HepG2 (cell line): ENCODE measurements around the gene MNX1. TPM values are rescaled to one million over a fixed set of nuclear protein-coding genes. Genes with fewer than 3 reads are reported as not detected.

Experiments
- ATAC-seq: fragments of 200-7000 bp; cut with Tn5 transposase; 3 replicates; pipeline ENCODE4 v1.9.1; 2020; ENCODE audit warnings: mild to moderate bottlenecking, moderate library complexity
- BruUV-seq: library from RNA; stranded (reverse); fragments of 400-500 nt; replicated peaks from 2 replicates; lab custom pipeline; 2021; lab: Mats Ljungman, UMichigan
- CTCF ChIA-PET: fragments of 300-600 bp; formaldehyde crosslinking; extraction: SDS; loops from one replicate; lab custom pipeline; 2021; ENCODE audit warnings: low total read pairs, inconsistent platforms, low intra/inter-chr PET ratio; lab: Yijun Ruan, JAX
- POLR2A ChIA-PET: fragments of 350-600 bp; sonication (Branson Sonifier 250); formaldehyde crosslinking; loops from one replicate; lab custom pipeline; 2020; ENCODE audit warnings: antibody characterized with exemption, inconsistent platforms; lab: Yijun Ruan, JAX
- DNase-seq: peaks from one replicate; pipeline ENCODE4 v3.0.0-alpha.2; 2015; ENCODE audit warnings: low spot score
- FAIRE-seq: peaks from 3 replicates; lab custom pipeline; 2011; peaks lifted over from hg19 to GRCh38; lab: Jason Lieb, UNC
- H2AFZ ChIP-seq: one replicate; pipeline ENCODE4 v1.6.1; 2011; ENCODE audit warnings: low read length, inconsistent platforms
- H3K27ac ChIP-seq: fragments of 300-600 bp; 3 replicates; pipeline ENCODE4 v1.8.0; 2011; ENCODE audit warnings: mixed run types, mild to moderate bottlenecking, mixed read lengths, low read length, inconsistent platforms; ENCODE audit not compliant: insufficient read depth; ENCODE audit errors: extremely low read length
- H3K27me3 ChIP-seq, 2 experiments: fragments of 200-600 bp in 1 of 2; 2 replicates in 1 of 2; 3 replicates in 1 of 2; pipeline versions ENCODE4 v1.6.0 to v1.8.0; 2011; ENCODE audit warnings: low read length in 2 of 2, mild to moderate bottlenecking in 2 of 2, moderate library complexity in 2 of 2, inconsistent platforms in 1 of 2; ENCODE audit not compliant: insufficient read depth in 2 of 2, control insufficient read depth in 1 of 2
- H3K36me3 ChIP-seq, 2 experiments: fragments of 200-600 bp in 1 of 2; replicated peaks in 1 of 2; 2 replicates in 1 of 2; 3 replicates in 1 of 2; pipeline versions ENCODE4 v1.5.1 to v1.8.0; 2011; ENCODE audit warnings: low read length in 2 of 2, inconsistent platforms in 1 of 2; ENCODE audit not compliant: insufficient read depth in 2 of 2, control insufficient read depth in 1 of 2
- H3K4me1 ChIP-seq: 2 replicates; pipeline ENCODE4 v1.5.1; 2012; ENCODE audit warnings: low read length, inconsistent platforms; ENCODE audit not compliant: insufficient read depth
- H3K4me2 ChIP-seq: 2 replicates; pipeline ENCODE4 v1.6.0; 2011; ENCODE audit warnings: low read depth, low read length, inconsistent platforms
- H3K4me3 ChIP-seq, 3 experiments: fragments of 200-600 bp in 1 of 3; sonication (generic), shearing (Covaris generic) in 1 of 3; replicated peaks in 1 of 3; 2 replicates each; pipeline ENCODE4 v1.5.1; 2011 to 2016; ENCODE audit warnings: low read length in 3 of 3, inconsistent platforms in 2 of 3, low read depth in 2 of 3, mild to moderate bottlenecking in 2 of 3, control low read depth in 1 of 3, mixed read lengths in 1 of 3; ENCODE audit not compliant: insufficient read depth in 1 of 3
- H3K79me2 ChIP-seq: one replicate; pipeline ENCODE4 v1.6.1; 2011; ENCODE audit warnings: low read length, inconsistent platforms; ENCODE audit not compliant: insufficient read depth
- H3K9ac ChIP-seq: 2 replicates; pipeline ENCODE4 v1.6.0; 2011; ENCODE audit warnings: mild to moderate bottlenecking, low read depth, low read length, inconsistent platforms; ENCODE audit not compliant: insufficient read depth
- H3K9me3 ChIP-seq: 2 replicates; pipeline ENCODE4 v1.5.1; 2012; ENCODE audit warnings: mild to moderate bottlenecking, low read length
- H4K20me1 ChIP-seq: 2 replicates; pipeline ENCODE4 v1.6.0; 2011; ENCODE audit warnings: inconsistent platforms, mild to moderate bottlenecking, low read length, moderate library complexity; ENCODE audit not compliant: insufficient read depth
- CBX5 ChIP-seq: sonication (generic); formaldehyde crosslinking; IDR thresholded peaks from 2 replicates; pipeline ENCODE4 v1.4.0; 2020; ENCODE audit warnings: missing genetic modification reagents, borderline replicate concordance
- MAFF ChIP-seq: IDR thresholded peaks from 2 replicates; pipeline ENCODE4 v1.6.1; 2011; ENCODE audit warnings: low read depth, low read length, improper control_type of control experiment
- MAFK ChIP-seq, 2 experiments: IDR thresholded peaks in 1 of 2; conservative IDR thresholded peaks in 1 of 2; 2 replicates each; pipeline ENCODE4 v1.6.1; 2011; ENCODE audit warnings: improper control_type of control experiment in 2 of 2, low read length in 2 of 2
- NFE2L2 ChIP-seq: fragments of 150-350 bp; IDR thresholded peaks from 2 replicates; pipeline ENCODE4 v1.6.1; 2014; ENCODE audit warnings: low read length
- TERF1 ChIP-seq: sonication (generic); formaldehyde crosslinking; IDR thresholded peaks from 2 replicates; pipeline ENCODE4 v1.8.0; 2022; ENCODE audit warnings: mild to moderate bottlenecking, missing genetic modification reagents, moderate library complexity
- ZMAT3 ChIP-seq: sonication (generic); formaldehyde crosslinking; conservative IDR thresholded peaks from 2 replicates; pipeline ENCODE4 v1.7.0; 2021; ENCODE audit warnings: missing genetic modification reagents
- ZNF160 ChIP-seq: sonication (generic); formaldehyde crosslinking; IDR thresholded peaks from 2 replicates; pipeline ENCODE4 v1.8.0; 2022; ENCODE audit warnings: mild to moderate bottlenecking, inconsistent platforms, missing genetic modification reagents
- ZNF430 ChIP-seq: sonication (generic); formaldehyde crosslinking; IDR thresholded peaks from 2 replicates; pipeline ENCODE4 v1.9.0; 2021; ENCODE audit warnings: mild to moderate bottlenecking, missing genetic modification reagents
- ZNF589 ChIP-seq: sonication (generic); formaldehyde crosslinking; conservative IDR thresholded peaks from 2 replicates; pipeline ENCODE4 v1.8.0; 2022; ENCODE audit warnings: mild to moderate bottlenecking, moderate library complexity, missing genetic modification reagents
- ZNF660 ChIP-seq: sonication (generic); formaldehyde crosslinking; IDR thresholded peaks from 2 replicates; pipeline ENCODE4 v1.5.1; 2020; ENCODE audit warnings: mild to moderate bottlenecking, low read depth, missing genetic modification reagents, borderline replicate concordance
- ZNF75D ChIP-seq: sonication (generic); formaldehyde crosslinking; IDR thresholded peaks from 2 replicates; pipeline ENCODE4 v1.8.1; 2023; ENCODE audit warnings: missing genetic modification reagents, mild to moderate bottlenecking, borderline replicate concordance
- ZNF780A ChIP-seq: sonication (generic); formaldehyde crosslinking; IDR thresholded peaks from 2 replicates; pipeline ENCODE4 v1.8.0; 2022; ENCODE audit warnings: mild to moderate bottlenecking, missing genetic modification reagents, moderate library complexity
- ZNF790 ChIP-seq: sonication (generic); formaldehyde crosslinking; IDR thresholded peaks from 2 replicates; pipeline ENCODE4 v1.8.0; 2022; ENCODE audit warnings: missing genetic modification reagents, mild to moderate bottlenecking, borderline replicate concordance
- WGBS: methylation state at CpG from one replicate; pipeline ENCODE4 v1.1.6; 2017; ENCODE audit warnings: low lambda C conversion rate; 5-methylcytosine and 5-hydroxymethylcytosine counted together
- in situ Hi-C: cut with HindIII; loops from 2 replicates; pipeline ENCODE4 v1.10.0; 2017; ENCODE audit warnings: low pct_unique_long_range_greater_than_20kb; ENCODE audit not compliant: extremely low pct_ligation_motif_present
- intact Hi-C: fragments of 100-400 bp; cut with micrococcal nuclease; formaldehyde crosslinking; loops from one replicate; pipeline ENCODE4 v1.10.0; 2022; ENCODE audit not compliant: unreplicated experiment
- polyA plus RNA-seq, 8 experiments: library from polyadenylated mRNA; depleted of rRNA in 3 of 8; stranded (reverse) in 7 of 8; unstranded in 1 of 8; fragments of >200 nt; fragmentation: Illumina TruSeq in 4 of 8; extraction: Trizol in 4 of 8; gene quantifications; 2 replicates each; pipeline versions ENCODE4 v1.2.1 to v1.2.3, GENCODE V29; 2011 to 2016; ENCODE audit warnings: low read depth in 4 of 8, missing spikeins in 1 of 8, mixed read lengths in 1 of 8; ENCODE audit not compliant: insufficient read depth in 1 of 8
- total RNA-seq, 5 experiments: library from RNA; depleted of rRNA; stranded (reverse); fragments of >200 nt; fragmentation: Illumina TruSeq; extraction: Trizol; gene quantifications; 2 replicates each; pipeline ENCODE4 v1.2.3, GENCODE V29; 2016; ENCODE audit warnings: low read depth in 1 of 5
- TF ChIP-seq, protein P1 (sequence below): sonication (generic); formaldehyde crosslinking; IDR thresholded peaks from 2 replicates; pipeline ENCODE4 v1.5.1; 2020; ENCODE audit warnings: mild to moderate bottlenecking, missing genetic modification reagents

The MNX1 gene
- total and polyA plus RNA-seq, 2 of the 13 experiments (the other 11 are each of a cell fraction or from before 2014, with no cell fraction given) = 0.94 to 6.1 TPM

DNA sequence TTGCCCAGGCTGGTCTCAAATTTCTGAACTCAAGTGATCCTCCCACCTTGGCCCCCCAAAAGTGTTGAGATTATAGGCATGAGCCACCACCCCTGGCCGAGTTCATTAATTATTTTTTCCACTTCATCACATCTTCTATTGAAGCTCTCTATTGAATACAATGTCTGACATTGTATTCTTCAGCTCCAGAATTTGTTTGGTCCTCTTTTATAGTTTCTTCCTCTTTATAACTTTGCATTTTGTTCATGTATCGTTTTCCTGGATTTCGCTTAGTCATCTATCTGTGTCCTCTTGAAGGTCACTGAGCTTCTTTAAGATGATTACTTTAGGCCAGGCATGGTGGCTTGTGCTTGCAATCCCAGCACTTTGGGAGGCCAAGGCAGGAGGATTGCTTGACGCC, 30.8 kb downstream of the MNX1 start:
- no peaks in the 10 kb centered on the region for H3K36me3 ChIP-seq
- no TSS peak for BruUV-seq
- in situ Hi-C loops = no loop called here
- ChIA-PET CTCF (no interaction called here), POLR2A (no interaction called here)
- H3K79me2 ChIP-seq = no peaks in the 10 kb centered on the region
- H4K20me1 ChIP-seq = no peaks in the 10 kb centered on the region
- H3K9ac ChIP-seq = no peak overlapping the region
- TF ChIP-seq, protein P1, sequence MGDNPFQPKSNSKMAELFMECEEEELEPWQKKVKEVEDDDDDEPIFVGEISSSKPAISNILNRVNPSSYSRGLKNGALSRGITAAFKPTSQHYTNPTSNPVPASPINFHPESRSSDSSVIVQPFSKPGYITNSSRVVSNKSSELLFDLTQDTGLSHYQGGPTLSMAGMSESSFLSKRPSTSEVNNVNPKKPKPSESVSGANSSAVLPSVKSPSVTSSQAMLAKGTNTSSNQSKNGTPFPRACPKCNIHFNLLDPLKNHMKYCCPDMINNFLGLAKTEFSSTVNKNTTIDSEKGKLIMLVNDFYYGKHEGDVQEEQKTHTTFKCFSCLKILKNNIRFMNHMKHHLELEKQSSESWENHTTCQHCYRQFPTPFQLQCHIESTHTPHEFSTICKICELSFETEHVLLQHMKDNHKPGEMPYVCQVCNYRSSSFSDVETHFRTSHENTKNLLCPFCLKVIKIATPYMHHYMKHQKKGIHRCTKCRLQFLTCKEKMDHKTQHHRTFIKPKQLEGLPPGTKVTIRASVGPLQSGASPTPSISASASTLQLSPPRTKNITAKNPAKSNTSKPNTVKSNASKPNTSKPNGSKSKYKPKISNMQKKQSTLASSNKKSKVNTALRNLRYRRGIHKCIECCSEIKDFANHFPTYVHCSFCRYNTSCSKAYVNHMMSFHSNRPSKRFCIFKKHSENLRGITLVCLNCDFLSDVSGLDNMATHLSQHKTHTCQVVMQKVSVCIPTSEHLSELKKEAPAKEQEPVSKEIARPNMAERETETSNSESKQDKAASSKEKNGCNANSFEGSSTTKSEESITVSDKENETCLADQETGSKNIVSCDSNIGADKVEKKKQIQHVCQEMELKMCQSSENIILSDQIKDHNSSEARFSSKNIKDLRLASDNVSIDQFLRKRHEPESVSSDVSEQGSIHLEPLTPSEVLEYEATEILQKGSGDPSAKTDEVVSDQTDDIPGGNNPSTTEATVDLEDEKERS = no peak
- TF ChIP-seq ZMAT3 (CRISPR knock-in tag) = no peak
- peak; percentile 38; the same call in 1 of the 2 replicates for TF ChIP-seq NFE2L2
- no peak for TF ChIP-seq ZNF430 (CRISPR knock-in tag)
- TF ChIP-seq ZNF75D = no peak
- peak; percentile 32; the same call in 1 of the 2 replicates for TF ChIP-seq MAFF
- no peak for TF ChIP-seq ZNF660
- TF ChIP-seq ZNF589 (CRISPR knock-in tag) = no peak
- no peak for TF ChIP-seq ZNF790
- no peak for TF ChIP-seq CBX5
- TF ChIP-seq ZNF780A (CRISPR knock-in tag) = no peak
- TF ChIP-seq TERF1 (CRISPR knock-in tag) = no peak
- TF ChIP-seq ZNF160 = peak; percentile 59; the same call in 1 of the 2 replicates
- TF ChIP-seq MAFK (conservative IDR thresholded peaks at IDR 0.05 in 1 of 2, IDR thresholded peaks at IDR 0.05 in 1 of 2; ENCODE audit: low read length in 2 of 2) = peak in 1 of 2 experiments; percentile 57; a peak in 3 of 4 replicates
- no peaks in the 10 kb centered on the region for H3K27me3 ChIP-seq
- FAIRE-seq = no peak
- no peak overlapping the region for H3K4me3 ChIP-seq
- no peak overlapping the region for H3K27ac ChIP-seq
- no peaks in the 10 kb centered on the region for H3K4me1 ChIP-seq
- WGBS = 83% methylated on average over 4 of the region's 4 CpGs
- ATAC-seq = no peak
- H3K9me3 ChIP-seq = peaks cover 9% of the 10 kb centered on the region; the same call in 1 of the 2 replicates
- no peak overlapping the region for H2AFZ ChIP-seq
- intact Hi-C loops = loop anchor here (10.0 kb wide), 1 partner anchor 155 kb away; the partner anchor contains the start of gene UBE3C
- no peak for DNase-seq
- no peak overlapping the region for H3K4me2 ChIP-seq
